Thyroid gland (tissue), 4 donors: ENCODE results near the gene RAB5A. TPM values are rescaled to one million over a fixed set of nuclear protein-coding genes. Genes with fewer than 3 reads are reported as not detected.

ENCODE experiments used
- DNase-seq, 2 donors: peaks; one replicate each; pipeline ENCODE4 v3.0.0-alpha.2; 2019
- H3K27ac ChIP-seq, 3 donors: fragments of 200-600 bp; sonication (generic); 1 replicate in 2 of 3; 2 replicates in 1 of 3; pipeline ENCODE4 v1.5.1; 2016 to 2019; ENCODE audit warnings: mild to moderate bottlenecking in 1 of 3, moderate library complexity in 1 of 3
- H3K27me3 ChIP-seq: fragments of 200-600 bp; sonication (generic); one replicate; pipeline ENCODE4 v1.5.1; 2019
- H3K36me3 ChIP-seq, 2 donors: fragments of 200-600 bp; sonication (generic); one replicate each; pipeline ENCODE4 v1.5.1; 2016 to 2019
- H3K4me1 ChIP-seq, 2 donors: fragments of 200-600 bp; sonication (generic); one replicate each; pipeline ENCODE4 v1.5.1; 2017 to 2019
- H3K4me3 ChIP-seq, 3 donors: fragments of 200-600 bp; sonication (generic); replicated peaks in 1 of 3; 1 replicate in 2 of 3; 2 replicates in 1 of 3; pipeline ENCODE4 v1.5.1; 2016; ENCODE audit warnings: mild to moderate bottlenecking in 1 of 3
- H3K9me3 ChIP-seq: fragments of 200-600 bp; sonication (generic); one replicate; pipeline ENCODE4 v1.5.1; 2017
- CTCF ChIP-seq, 6 experiments: fragments of 200-600 bp in 3 of 6; fragments of 450-650 bp in 3 of 6; sonication (generic) in 3 of 6; IDR thresholded peaks; one replicate each; pipeline ENCODE4 v1.5.1; 2016 to 2019; ENCODE audit warnings: antibody characterized with exemption in 6 of 6, mild to moderate bottlenecking in 2 of 6, inconsistent platforms in 1 of 6, moderate library complexity in 1 of 6
- POLR2A ChIP-seq, 2 donors: fragments of 450-650 bp; IDR thresholded peaks; one replicate each; pipeline ENCODE4 v1.6.1; 2017; ENCODE audit warnings: antibody characterized with exemption in 2 of 2, mild to moderate bottlenecking in 2 of 2, moderate library complexity in 1 of 2
- WGBS, 2 donors: methylation state at CpG; one replicate each; pipeline ENCODE4 v1.1.5; 2017; 5-methylcytosine and 5-hydroxymethylcytosine counted together
- intact Hi-C: fragments of 100-400 bp; cut with DNase I; formaldehyde crosslinking; loops from one replicate; pipeline ENCODE4 v1.15.1; 2023
- total RNA-seq, 4 donors: library from RNA; depleted of rRNA; stranded (reverse); fragments of >200 nt; gene quantifications; one replicate each; pipeline ENCODE4 v1.2.3, GENCODE V29; 2016

Gene RAB5A
- total RNA-seq, 4 donors from 2014 or later: 76.8 to 109 (median 85.5) TPM

GRCh38 chr3:19945969-19946831 is 697 bp upstream of the RAB5A start:
- DNase-seq: peak in 1 of 2 donors; percentile 15
- WGBS, 2 donors: 40 to 45% methylated on average over 26 of the region's 26 CpGs

GRCh38 chr3:19947549-19948225 is 790 bp downstream of the RAB5A start:
- peaks cover 21 to 35% of the 10 kb centered on the region in 2 donors for H3K4me1 ChIP-seq
- peak overlapping the region; percentile 73 to 95 (median 94) for H3K4me3 ChIP-seq
- H3K27ac ChIP-seq: peak overlapping the region; percentile 93 to 99 (median 98)
- H3K27me3 ChIP-seq: no peaks in the 10 kb centered on the region
- H3K9me3 ChIP-seq: no peaks in the 10 kb centered on the region
- intact Hi-C loops: loop anchor here (5.0 kb wide), 2 partner anchors 95 to 240 kb away; partner anchors contain the start of genes KAT2B and SGO1
- WGBS, 2 donors: 0 to 1% methylated on average over 15 to 29 of the region's 30 CpGs
- peak; percentile 47 to 59 for DNase-seq
- TF ChIP-seq CTCF (IDR thresholded peaks at IDR 0.05): no peak
- no peak for TF ChIP-seq POLR2A (IDR thresholded peaks at IDR 0.05)
- H3K36me3 ChIP-seq: no peaks in the 10 kb centered on the region

More at GRCh38 chr3:19945969-19946831, 697 bp upstream of the RAB5A start:
- TF ChIP-seq POLR2A (IDR thresholded peaks at IDR 0.05) (no peak), CTCF (IDR thresholded peaks at IDR 0.05) (no peak)
- Histone ChIP-seq H3K9me3 (no peaks in the 10 kb centered on the region), H3K4me1 (peaks cover 21 to 32% of the 10 kb centered on the region in 2 donors), H3K4me3 (peak overlapping the region; percentile 6 to 73 (median 21)), H3K36me3 (no peaks in the 10 kb centered on the region), H3K27ac (peak overlapping the region; percentile 93 to 99 (median 98)), H3K27me3 (no peaks in the 10 kb centered on the region)
- intact Hi-C loops: loop anchor here (5.0 kb wide), 2 partner anchors 96 to 241 kb away; partner anchors contain the start of genes KAT2B and SGO1

DNA sequence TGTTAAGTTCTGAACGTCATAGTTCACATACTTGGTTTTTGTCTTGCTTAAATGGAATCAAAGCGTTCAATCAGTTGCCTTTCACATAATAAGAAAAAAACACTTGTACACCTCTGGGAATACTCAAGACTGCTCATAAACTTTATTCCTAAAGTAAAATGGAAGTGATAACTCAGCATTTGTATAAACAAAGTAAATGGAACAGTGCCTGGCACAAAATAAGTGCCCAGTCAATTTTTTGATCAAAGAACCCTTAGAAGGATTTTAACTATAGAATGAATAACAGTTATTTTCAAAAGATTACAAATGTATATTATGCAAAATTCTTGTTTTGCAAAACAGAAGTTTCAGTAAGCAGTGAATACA is 1.3 kb downstream of the RAB5A start:
- Histone ChIP-seq H3K4me3 (peak overlapping the region; percentile 73 to 95 (median 94)), H3K27ac (peak overlapping the region; percentile 93 to 99 (median 98)), H3K4me1 (peaks cover 21 to 39% of the 10 kb centered on the region in 2 donors), H3K27me3 (no peaks in the 10 kb centered on the region), H3K36me3 (no peaks in the 10 kb centered on the region), H3K9me3 (no peaks in the 10 kb centered on the region)
- DNase-seq: no peak
- TF ChIP-seq POLR2A (IDR thresholded peaks at IDR 0.05) (no peak), CTCF (IDR thresholded peaks at IDR 0.05) (no peak)
- intact Hi-C loops: loop anchor here (5.0 kb wide), 2 partner anchors 94 to 239 kb away; partner anchors contain the start of genes KAT2B and SGO1
- WGBS, 2 donors: 3 to 4% methylated on average over 2 of the region's 2 CpGs

DNA sequence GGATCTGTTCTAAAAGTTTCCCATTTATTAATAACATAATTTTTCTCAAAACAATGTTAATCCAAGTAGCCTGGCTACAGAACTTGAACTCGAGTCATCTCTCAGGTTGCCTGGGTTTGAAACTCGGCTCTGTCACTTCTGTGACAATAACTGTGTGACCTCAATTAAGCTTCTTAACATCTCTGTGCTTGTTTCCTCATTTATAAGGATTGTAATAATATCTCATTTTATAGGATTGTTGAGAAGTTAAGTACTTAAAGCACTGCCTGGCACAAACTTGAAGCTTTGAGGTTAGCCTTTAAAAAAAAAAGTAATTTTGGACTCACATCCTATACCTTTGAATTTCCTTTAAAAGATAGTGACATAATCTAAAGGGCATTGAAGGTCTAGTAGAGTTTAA is 3.4 kb downstream of the RAB5A start:
- WGBS, 2 donors: 88 to 90% methylated on average over 2 of the region's 2 CpGs
- H3K27ac ChIP-seq: no peak overlapping the region
- H3K36me3 ChIP-seq: peaks cover 0 to 6% of the 10 kb centered on the region in 2 donors
- intact Hi-C loops: no loop called here
- no peaks in the 10 kb centered on the region for H3K27me3 ChIP-seq
- TF ChIP-seq CTCF (IDR thresholded peaks at IDR 0.05) (no peak), POLR2A (IDR thresholded peaks at IDR 0.05) (no peak)
- DNase-seq: no peak
- no peaks in the 10 kb centered on the region for H3K9me3 ChIP-seq
- H3K4me1 ChIP-seq: peaks cover 21 to 39% of the 10 kb centered on the region in 2 donors
- H3K4me3 ChIP-seq: no peak overlapping the region
